ENCODE measurements around the gene C1GALT1. TPM values are rescaled to one million over a fixed set of nuclear protein-coding genes. Genes with fewer than 3 reads are reported as not detected.

The C1GALT1 gene
- total and polyA plus RNA-seq, 12 donors = 6.2 to 31.9 (median 19.7) TPM

GRCh38 chr7:7173956-7174632, 8.2 kb upstream of the C1GALT1 start:
- ATAC-seq (no peak), DNase-seq (no peak)
- intact Hi-C loops (cut with DNase I) = no loop called here
- TF ChIP-seq CTCF (IDR thresholded peaks at IDR 0.05) = no peak
- Histone ChIP-seq H3K27me3 (no peaks in the 10 kb centered on the region), H3K4me3 (no peak overlapping the region), H3K36me3 (no peaks in the 10 kb centered on the region), H3K9me3 (peaks cover 0 to 51% (median 13%) of the 10 kb centered on the region in 11 donors), H3K27ac (no peak overlapping the region), H3K4me1 (peaks cover 0 to 13% (median 0%) of the 10 kb centered on the region in 9 donors)
- 82 to 87% methylated on average over 6 of the region's 6 CpGs for WGBS, 2 donors

GRCh38 chr7:7175075-7175695, 7.2 kb upstream of the C1GALT1 start:
- 55 to 57% methylated on average over 2 of the region's 2 CpGs for WGBS, 2 donors
- H3K4me3 ChIP-seq = no peak overlapping the region
- no peak for ATAC-seq
- intact Hi-C loops (cut with DNase I) = no loop called here
- no peak for TF ChIP-seq CTCF (IDR thresholded peaks at IDR 0.05)
- H3K27me3 ChIP-seq = no peaks in the 10 kb centered on the region
- no peak overlapping the region for H3K27ac ChIP-seq
- H3K36me3 ChIP-seq = no peaks in the 10 kb centered on the region
- peaks cover 0 to 13% (median 0%) of the 10 kb centered on the region in 9 donors for H3K4me1 ChIP-seq
- H3K9me3 ChIP-seq = peaks cover 0 to 40% (median 13%) of the 10 kb centered on the region in 11 donors
- no peak for DNase-seq

- Histone ChIP-seq H3K9me3 (peaks cover 0 to 27% (median 5%) of the 10 kb centered on the region in 11 donors), H3K4me1 (peaks cover 0 to 20% (median 4%) of the 10 kb centered on the region in 9 donors), H3K36me3 (no peaks in the 10 kb centered on the region), H3K27me3 (no peaks in the 10 kb centered on the region), H3K4me3 (no peak overlapping the region), H3K27ac (peak overlapping the region in 1 of 10 donors; percentile 34)
- DNase-seq (no peak), ATAC-seq (peak in 6 of 8 donors; percentile 33 to 82 (median 64))
- 38 to 40% methylated on average over 4 of the region's 4 CpGs for WGBS, 2 donors
- intact Hi-C loops (cut with DNase I) = no loop called here
- TF ChIP-seq CTCF (IDR thresholded peaks at IDR 0.05) = no peak
Measured at GRCh38 chr7:7176406-7177043, 5.8 kb upstream of the C1GALT1 start.

GRCh38 chr7:7177044-7177517, 5.3 kb upstream of the C1GALT1 start:
- Histone ChIP-seq H3K4me1 (peaks cover 0 to 22% (median 4%) of the 10 kb centered on the region in 9 donors), H3K36me3 (no peaks in the 10 kb centered on the region), H3K27ac (peak overlapping the region in 1 of 10 donors; percentile 34), H3K4me3 (no peak overlapping the region), H3K9me3 (peaks cover 0 to 22% (median 5%) of the 10 kb centered on the region in 11 donors), H3K27me3 (no peaks in the 10 kb centered on the region)
- DNase-seq (no peak), ATAC-seq (no peak)
- no peak for TF ChIP-seq CTCF (IDR thresholded peaks at IDR 0.05)
- intact Hi-C loops (cut with DNase I) = no loop called here
- WGBS, 2 donors = 86 to 93% methylated on average over 1 of the region's 1 CpG

All from heart right ventricle (tissue), 16 donors.